Panc1 (cell line): ENCODE measurements around the gene LOX. TPM values are rescaled to one million over a fixed set of nuclear protein-coding genes. Genes with fewer than 3 reads are reported as not detected.

ENCODE experiments used
- total RNA-seq: library from RNA; stranded (reverse); gene quantifications from one replicate; pipeline ENCODE4 v1.2.1, GENCODE V29; 2021; ENCODE audit not compliant: unreplicated experiment

LOX gene
- total RNA-seq, 1 experiment from 2014 or later = 0.62 TPM

Other genes starting within 250 kb of the LOX start
- not detected for gene FTMT, start 226.4 kb downstream of the LOX start, total RNA-seq
- gene SRFBP1, start 116.3 kb downstream of the LOX start, total RNA-seq = 17.0 TPM
- gene ZNF474, start 51.3 kb upstream of the LOX start, total RNA-seq = not detected
- gene SNCAIP, start 234.0 kb upstream of the LOX start, total RNA-seq = not detected